Activated CD8-positive, alpha-beta T cell treated with anti-CD3 and anti-CD28 coated beads, Interleukin-2, amount 10 ng/mL, durations not matched to agents 7 days and 5 days (primary cell): ENCODE results near the gene FKBP5. TPM values are rescaled to one million over a fixed set of nuclear protein-coding genes. Genes with fewer than 3 reads are reported as not detected.

Source experiments
- ATAC-seq: fragments of 150-1000 bp; cut with Tn5 transposase; one replicate; pipeline ENCODE4 v1.10.0; 2021; ENCODE audit warnings: moderate library complexity
- CTCF ChIA-PET: fragments of 350-600 bp; sonication (Branson Sonifier 250); formaldehyde crosslinking; loops from one replicate; lab custom pipeline; 2021; ENCODE audit warnings: antibody characterized with exemption; lab: Charles Lee
- POLR2A ChIA-PET: fragments of 350-600 bp; sonication (Branson Sonifier 250); formaldehyde crosslinking; loops from one replicate; lab custom pipeline; 2021; ENCODE audit warnings: antibody characterized with exemption; lab: Charles Lee
- DNase-seq: peaks from one replicate; pipeline ENCODE4 v3.0.0-alpha.2; 2020
- H3K27ac Mint-ChIP-seq: one replicate; pipeline ENCODE4 v1.8.0; 2021; ENCODE audit warnings: mild to moderate bottlenecking, mixed read lengths
- H3K27me3 Mint-ChIP-seq: one replicate; pipeline ENCODE4 v1.8.0; 2021; ENCODE audit warnings: low read depth, mixed read lengths
- H3K36me3 Mint-ChIP-seq: one replicate; pipeline ENCODE4 v1.8.0; 2021; ENCODE audit warnings: low read depth, mixed read lengths
- H3K4me1 Mint-ChIP-seq: one replicate; pipeline ENCODE4 v1.8.0; 2021; ENCODE audit warnings: low read depth, mixed read lengths
- H3K4me3 Mint-ChIP-seq: one replicate; pipeline ENCODE4 v1.8.0; 2021; ENCODE audit warnings: mild to moderate bottlenecking, mixed read lengths
- H3K9me3 Mint-ChIP-seq: one replicate; pipeline ENCODE4 v1.8.0; 2022; ENCODE audit warnings: mixed read lengths; ENCODE audit not compliant: insufficient read depth
- total RNA-seq, 2 experiments: library from RNA; stranded (reverse); gene quantifications; one replicate each; pipeline ENCODE4 v1.2.3, GENCODE V29; 2021

FKBP5 gene
- total RNA-seq, 2 experiments from 2014 or later: 78.7 to 79.5 TPM

DNA sequence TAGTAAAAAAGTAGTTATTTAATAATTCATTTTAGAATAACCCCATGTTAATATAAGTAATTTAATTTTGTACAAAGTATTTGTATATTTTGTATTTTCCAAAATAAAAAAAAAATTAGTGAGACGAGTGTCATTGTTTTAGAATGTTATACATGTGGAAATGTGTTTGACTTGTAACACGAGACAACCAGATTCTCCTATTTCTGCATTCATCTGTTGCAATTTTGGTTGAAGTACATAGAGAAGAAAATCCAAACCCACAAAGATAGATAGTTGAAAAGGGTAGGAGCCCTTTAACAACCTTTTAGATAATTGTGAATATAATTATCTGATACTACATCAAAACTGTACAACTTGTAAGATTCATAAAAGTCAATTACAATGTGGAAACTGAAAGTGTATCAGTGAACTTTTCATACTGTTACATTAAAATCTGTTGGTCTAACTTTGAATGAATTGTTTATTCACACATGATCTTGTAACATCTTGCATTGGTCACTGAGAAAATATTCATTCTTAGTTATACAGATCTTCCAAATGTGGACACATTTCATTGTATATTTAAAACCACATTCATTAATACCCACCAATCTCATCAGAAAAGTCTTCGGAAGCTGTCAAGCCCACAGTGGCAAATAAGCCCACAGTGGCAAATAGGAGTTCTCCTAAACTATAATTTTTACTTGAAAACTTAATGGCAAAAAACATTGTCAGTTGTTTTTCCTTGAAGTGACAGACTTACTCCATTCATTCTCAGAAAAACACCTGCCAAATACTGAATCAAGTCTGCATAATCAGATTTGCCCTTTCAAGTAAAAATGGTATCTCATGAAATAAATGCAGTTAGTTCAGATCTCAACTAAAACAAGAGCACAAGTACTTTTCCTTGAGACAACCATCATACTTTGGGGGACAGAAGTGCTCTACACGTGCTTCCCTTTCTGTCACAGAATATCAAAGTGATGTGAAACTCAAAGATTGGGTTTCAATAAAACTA, 52.8 kb downstream of the FKBP5 start:
- DNase-seq (no peak), ATAC-seq (no peak)
- no peaks in the 10 kb centered on the region for H3K27me3 Mint-ChIP-seq
- POLR2A ChIA-PET: no interaction called here
- CTCF ChIA-PET: interaction anchor here (1.8 to 2.8 kb wide), 4 partner anchors 10 to 101 kb away, joined by 6 to 14 read pairs (median 8); partner anchors contain the start of gene ARMC12
- peaks cover 40% of the 10 kb centered on the region for H3K4me1 Mint-ChIP-seq
- peak overlapping the region; percentile 12 for H3K27ac Mint-ChIP-seq
- no peak overlapping the region for H3K4me3 Mint-ChIP-seq
- H3K36me3 Mint-ChIP-seq: peaks cover 46% of the 10 kb centered on the region
- H3K9me3 Mint-ChIP-seq: no peaks in the 10 kb centered on the region

DNA sequence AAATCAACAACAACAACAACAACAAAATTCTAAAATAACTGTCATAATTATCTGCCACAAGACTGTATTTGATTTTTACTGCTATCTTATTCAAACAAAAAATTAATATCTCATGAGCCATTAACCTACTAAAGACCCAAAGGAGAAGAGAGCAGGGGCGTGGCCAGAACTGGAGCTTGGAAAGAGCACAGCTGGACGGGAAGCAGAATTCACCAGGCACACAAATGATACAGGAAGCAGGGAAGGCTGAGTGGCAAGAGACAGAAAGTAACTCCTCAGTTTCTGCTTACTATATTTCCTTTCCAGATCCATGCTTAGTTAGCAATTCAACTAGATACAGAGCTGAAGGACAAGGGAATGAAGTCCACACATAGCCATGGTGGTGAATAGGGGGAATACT, 54.4 kb downstream of the FKBP5 start:
- ATAC-seq (no peak), DNase-seq (no peak)
- H3K4me1 Mint-ChIP-seq: peaks cover 35% of the 10 kb centered on the region
- H3K36me3 Mint-ChIP-seq: peaks cover 46% of the 10 kb centered on the region
- H3K9me3 Mint-ChIP-seq: no peaks in the 10 kb centered on the region
- ChIA-PET CTCF (interaction anchor here (1.8 to 2.1 kb wide), 2 partner anchors 102 to 103 kb away, joined by 5 to 6 read pairs; no protein-coding TSS in a partner anchor), POLR2A (no interaction called here)
- no peaks in the 10 kb centered on the region for H3K27me3 Mint-ChIP-seq
- no peak overlapping the region for H3K4me3 Mint-ChIP-seq
- peak overlapping the region; percentile 28 for H3K27ac Mint-ChIP-seq

DNA sequence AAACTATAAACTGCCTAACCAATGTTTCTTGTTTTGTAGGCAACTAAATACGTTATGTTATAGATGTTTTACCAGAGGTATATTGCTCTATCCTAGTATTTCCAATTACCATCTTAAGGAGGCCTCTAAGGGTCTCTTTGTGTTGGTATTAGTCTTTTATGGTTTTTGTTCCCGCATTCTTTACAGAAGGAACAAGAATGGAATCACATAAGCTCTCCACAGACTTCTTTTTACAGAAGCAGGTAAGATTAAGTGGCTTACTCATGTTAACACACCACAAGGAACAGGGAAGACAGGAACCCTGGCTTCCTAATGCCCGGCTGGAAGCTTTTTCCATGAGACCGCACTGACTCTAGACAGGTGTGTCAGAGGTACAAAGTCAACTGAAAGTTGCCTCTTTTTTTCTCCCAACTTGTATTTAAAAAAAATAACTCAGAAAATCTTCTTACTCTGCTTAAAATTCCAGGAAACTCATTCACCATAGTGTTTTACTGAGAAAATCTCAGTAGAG, 55.1 kb downstream of the FKBP5 start:
- no peak overlapping the region for H3K4me3 Mint-ChIP-seq

DNA sequence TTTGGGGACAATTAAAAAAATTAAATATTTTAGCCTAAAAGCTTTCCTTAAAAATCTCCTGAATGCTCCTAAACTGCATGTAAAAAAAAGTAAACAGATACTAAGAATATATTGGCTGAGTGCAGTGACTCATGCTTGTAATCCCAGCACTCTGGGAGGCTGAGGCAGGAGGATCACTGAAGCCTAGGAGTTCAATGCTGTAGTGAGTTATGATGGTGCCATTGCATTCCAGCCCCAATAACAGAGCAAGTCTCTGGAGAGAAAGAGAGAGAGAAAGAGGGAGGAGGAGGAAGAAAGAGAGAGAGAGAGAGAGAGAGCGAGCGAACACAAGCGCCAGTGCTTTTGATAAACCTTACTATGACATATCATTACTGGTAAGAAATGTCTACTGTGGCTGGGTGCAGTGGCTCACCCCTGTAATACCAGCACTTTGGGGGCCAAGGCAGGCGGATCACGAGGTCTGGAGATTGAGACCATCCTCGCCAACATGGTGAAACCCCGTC, 58.8 kb downstream of the FKBP5 start:
- POLR2A ChIA-PET: no interaction called here
- Mint-ChIP-seq H3K4me3 (no peak overlapping the region), H3K27me3 (no peaks in the 10 kb centered on the region), H3K4me1 (peaks cover 13% of the 10 kb centered on the region), H3K27ac (no peak overlapping the region), H3K36me3 (peaks cover 39% of the 10 kb centered on the region), H3K9me3 (no peaks in the 10 kb centered on the region)
- CTCF ChIA-PET: interaction anchor here (0.7 to 2.1 kb wide), 3 partner anchors 33 to 107 kb away, joined by 3 to 4 read pairs (median 4); no protein-coding TSS in a partner anchor
- DNase-seq: no peak
- ATAC-seq: no peak

More for the DNA sequence above, 55.1 kb downstream of the FKBP5 start:
- ChIA-PET POLR2A (interaction anchor here (0.7 kb wide), 1 partner anchor 148 kb away, joined by 3 read pairs; no protein-coding TSS in a partner anchor), CTCF (interaction anchor here (1.8 to 2.1 kb wide), 2 partner anchors 103 to 104 kb away, joined by 5 to 6 read pairs; no protein-coding TSS in a partner anchor)
- ATAC-seq: no peak
- Mint-ChIP-seq H3K9me3 (no peaks in the 10 kb centered on the region), H3K36me3 (peaks cover 47% of the 10 kb centered on the region), H3K4me1 (peaks cover 32% of the 10 kb centered on the region), H3K27ac (no peak overlapping the region), H3K27me3 (no peaks in the 10 kb centered on the region)
- DNase-seq: no peak

DNA sequence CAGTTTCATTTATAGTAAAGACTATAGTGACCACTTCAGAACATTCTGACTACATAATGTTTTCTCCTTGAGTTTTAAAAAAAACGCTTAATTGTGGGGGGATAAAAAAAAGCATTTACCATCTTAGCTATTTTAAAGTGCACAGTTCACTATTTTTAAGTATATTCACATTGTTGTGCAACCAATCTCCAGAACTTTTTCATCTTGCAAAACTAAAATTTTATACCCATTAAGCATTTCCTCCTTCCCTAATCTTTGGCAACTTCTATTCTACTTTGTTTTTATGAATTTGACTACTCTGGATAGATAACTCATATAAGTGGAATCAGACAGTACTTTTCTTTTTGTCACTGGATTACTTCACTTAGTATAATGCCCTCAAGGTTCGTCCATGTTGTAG, 62.3 kb downstream of the FKBP5 start:
- Mint-ChIP-seq H3K27ac (no peak overlapping the region), H3K9me3 (no peaks in the 10 kb centered on the region), H3K4me1 (peaks cover 24% of the 10 kb centered on the region)

DNA sequence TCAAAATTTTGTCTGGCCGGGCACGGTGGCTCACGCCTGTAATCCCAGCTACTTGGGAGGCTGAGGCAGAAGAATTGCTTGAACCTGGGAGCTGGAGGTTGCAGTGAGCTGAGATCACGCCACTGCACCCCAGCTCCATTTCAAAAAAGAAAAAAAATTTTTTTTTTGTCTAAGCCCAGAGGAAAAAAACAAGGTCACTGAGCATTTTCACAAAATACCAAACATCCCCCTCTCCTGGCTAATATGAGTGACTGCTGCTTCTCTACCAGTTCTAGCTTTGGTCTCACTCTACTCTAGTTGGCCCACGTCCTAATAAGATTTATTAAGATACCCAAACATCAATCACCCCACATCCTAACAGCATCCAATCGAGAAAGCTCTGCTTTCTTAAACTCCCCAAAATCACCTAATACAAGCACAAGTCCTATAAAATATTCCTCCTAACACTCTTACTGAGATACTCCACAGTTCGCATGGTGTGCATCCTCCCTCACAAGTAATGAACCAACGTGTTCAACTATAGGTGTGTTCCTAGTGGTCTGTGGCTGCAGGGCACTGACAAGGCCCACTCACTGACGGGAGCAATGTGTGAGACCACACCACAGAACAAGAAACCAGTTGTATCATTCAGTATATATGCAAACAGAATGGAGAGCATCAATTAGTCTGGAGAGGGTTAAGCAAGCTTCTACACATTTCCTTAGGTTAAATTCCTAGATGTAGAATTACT, 64.2 kb downstream of the FKBP5 start:
- H3K27ac Mint-ChIP-seq: peak overlapping the region; percentile 73
- H3K27me3 Mint-ChIP-seq: no peaks in the 10 kb centered on the region
- ChIA-PET POLR2A (interaction anchor here (0.6 to 1.2 kb wide), 5 partner anchors 15 to 117 kb away, joined by 3 to 4 read pairs (median 3); no protein-coding TSS in a partner anchor), CTCF (interaction anchor here (0.7 to 10.2 kb wide), 33 partner anchors 8 to 681 kb away, joined by 3 to 98 read pairs (median 5); partner anchors contain the start of gene ARMC12)
- H3K36me3 Mint-ChIP-seq: peaks cover 30% of the 10 kb centered on the region
- H3K9me3 Mint-ChIP-seq: no peaks in the 10 kb centered on the region
- H3K4me1 Mint-ChIP-seq: peaks cover 22% of the 10 kb centered on the region
- no peak overlapping the region for H3K4me3 Mint-ChIP-seq
- no peak for DNase-seq
- ATAC-seq: peak; percentile 55

More for the DNA sequence above, 62.3 kb downstream of the FKBP5 start:
- no peak for DNase-seq
- CTCF ChIA-PET: interaction anchor here (1.0 to 10.2 kb wide), 5 partner anchors 16 to 109 kb away, joined by 3 to 98 read pairs (median 43); partner anchors contain the start of gene ARMC12
- POLR2A ChIA-PET: interaction anchor here (0.6 kb wide), 1 partner anchor 11 kb away, joined by 3 read pairs; no protein-coding TSS in a partner anchor
- Mint-ChIP-seq H3K4me3 (no peak overlapping the region), H3K27me3 (no peaks in the 10 kb centered on the region), H3K36me3 (peaks cover 36% of the 10 kb centered on the region)
- ATAC-seq: no peak

DNA sequence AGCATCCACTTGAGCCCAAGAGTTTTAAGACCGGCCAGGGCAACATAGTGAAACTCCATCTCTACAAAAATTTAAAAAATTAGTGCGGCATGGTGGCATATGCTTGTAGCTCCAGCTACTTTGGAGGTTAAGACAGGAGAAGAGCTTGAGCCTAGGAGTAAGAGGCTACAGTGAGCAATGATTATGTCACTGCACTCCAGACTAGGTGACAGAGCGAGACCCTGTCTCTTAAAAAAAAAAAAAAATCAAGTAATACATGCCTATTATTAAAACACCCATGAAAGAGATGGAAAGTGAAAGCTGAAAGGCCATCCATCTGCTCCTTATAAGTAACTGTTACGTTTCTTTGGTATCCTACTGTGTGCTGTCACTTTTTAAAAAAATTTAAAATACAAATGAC, 66.4 kb downstream of the FKBP5 start:
- Mint-ChIP-seq H3K36me3 (peaks cover 37% of the 10 kb centered on the region), H3K9me3 (no peaks in the 10 kb centered on the region), H3K27me3 (no peaks in the 10 kb centered on the region), H3K4me1 (peaks cover 22% of the 10 kb centered on the region), H3K27ac (no peak overlapping the region), H3K4me3 (no peak overlapping the region)
- DNase-seq (no peak), ATAC-seq (no peak)
- POLR2A ChIA-PET: interaction anchor here (0.9 to 1.5 kb wide), 2 partner anchors 11 to 19 kb away, joined by 3 read pairs; no protein-coding TSS in a partner anchor
- CTCF ChIA-PET: interaction anchor here (0.8 to 10.2 kb wide), 9 partner anchors 19 to 115 kb away, joined by 3 to 98 read pairs (median 4); no protein-coding TSS in a partner anchor

DNA sequence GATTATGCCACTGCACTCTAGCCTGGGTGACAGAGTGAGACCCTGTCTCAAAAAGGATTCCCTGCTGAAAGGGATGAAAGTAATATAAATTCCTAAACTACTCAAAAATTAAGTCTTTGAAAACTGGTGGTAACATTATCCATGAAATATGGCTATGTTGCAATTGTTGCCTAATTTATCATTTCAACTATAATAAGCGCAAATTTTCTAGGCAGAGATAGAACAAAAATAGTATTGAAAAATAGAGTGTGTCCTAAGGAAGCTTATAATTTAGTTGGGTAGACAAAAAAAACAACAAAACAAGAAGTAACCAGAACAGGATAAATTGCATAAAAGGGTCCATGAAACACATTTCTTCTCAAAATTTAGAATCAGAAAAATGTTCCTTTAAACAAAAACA, 68.0 kb downstream of the FKBP5 start:
- H3K9me3 Mint-ChIP-seq: no peaks in the 10 kb centered on the region
- no peak overlapping the region for H3K4me3 Mint-ChIP-seq
- DNase-seq: no peak
- H3K27me3 Mint-ChIP-seq: no peaks in the 10 kb centered on the region
- peaks cover 32% of the 10 kb centered on the region for H3K36me3 Mint-ChIP-seq
- ATAC-seq: no peak
- POLR2A ChIA-PET: no interaction called here
- no peak overlapping the region for H3K27ac Mint-ChIP-seq
- CTCF ChIA-PET: interaction anchor here (0.9 to 10.2 kb wide), 4 partner anchors 18 to 1094 kb away, joined by 3 to 98 read pairs (median 36); no protein-coding TSS in a partner anchor
- peaks cover 19% of the 10 kb centered on the region for H3K4me1 Mint-ChIP-seq

DNA sequence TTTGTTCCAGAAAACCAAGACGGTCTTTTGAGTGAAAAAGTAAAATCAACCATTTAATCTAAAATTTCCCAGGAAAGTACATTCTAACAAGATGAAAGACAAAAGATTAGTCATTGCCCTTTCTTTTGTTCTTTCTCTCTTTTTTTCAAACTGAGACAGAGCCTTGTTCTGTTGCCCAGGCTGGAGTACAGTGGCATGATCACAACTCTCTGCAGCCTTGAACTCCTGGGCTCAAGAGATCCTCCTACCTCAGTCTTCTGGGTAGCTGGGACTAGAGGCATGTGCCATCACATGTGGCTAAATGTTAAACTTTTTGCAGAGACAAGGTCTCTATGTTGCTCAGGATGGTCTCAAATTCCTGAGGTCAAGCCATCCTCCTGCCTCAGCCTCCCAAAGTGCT, 75.0 kb downstream of the FKBP5 start:
- POLR2A ChIA-PET: no interaction called here
- H3K36me3 Mint-ChIP-seq: peaks cover 71% of the 10 kb centered on the region
- H3K27me3 Mint-ChIP-seq: no peaks in the 10 kb centered on the region
- H3K27ac Mint-ChIP-seq: no peak overlapping the region
- ATAC-seq (no peak), DNase-seq (no peak)
- CTCF ChIA-PET: interaction anchor here (1.3 kb wide), 1 partner anchor 10 kb away, joined by 6 read pairs; no protein-coding TSS in a partner anchor
- H3K9me3 Mint-ChIP-seq: no peaks in the 10 kb centered on the region
- H3K4me1 Mint-ChIP-seq: peaks cover 26% of the 10 kb centered on the region
- no peak overlapping the region for H3K4me3 Mint-ChIP-seq

DNA sequence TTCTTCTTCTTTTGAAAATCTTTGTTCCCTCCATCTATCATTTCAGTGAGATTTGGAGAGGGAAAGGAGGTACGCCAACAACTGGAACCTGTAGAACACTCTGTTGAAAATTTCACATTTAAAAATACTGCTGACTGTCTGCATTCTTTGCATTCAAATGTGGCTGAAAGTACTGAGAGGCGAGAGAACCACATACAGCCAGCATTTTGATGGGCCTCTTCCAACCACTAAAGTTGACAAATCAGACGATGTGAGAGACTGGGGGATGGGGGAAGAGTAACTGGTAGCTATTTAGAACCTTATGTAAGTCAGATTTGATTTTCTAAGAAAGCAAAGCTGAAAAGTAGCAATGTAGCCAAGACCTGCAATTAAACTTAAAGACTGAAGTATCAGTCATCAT, 77.5 kb downstream of the FKBP5 start:
- peak; percentile 79 for ATAC-seq
- POLR2A ChIA-PET: interaction anchor here (1.1 to 1.8 kb wide), 2 partner anchors 9 to 11 kb away, joined by 3 to 4 read pairs; no protein-coding TSS in a partner anchor
- CTCF ChIA-PET: interaction anchor here (1.2 to 3.3 kb wide), 5 partner anchors 8 to 88 kb away, joined by 3 to 14 read pairs (median 6); no protein-coding TSS in a partner anchor

More for the DNA sequence above, 77.5 kb downstream of the FKBP5 start:
- Mint-ChIP-seq H3K4me1 (peaks cover 38% of the 10 kb centered on the region), H3K36me3 (peaks cover 74% of the 10 kb centered on the region), H3K4me3 (peak overlapping the region; percentile 42), H3K27me3 (no peaks in the 10 kb centered on the region), H3K9me3 (no peaks in the 10 kb centered on the region), H3K27ac (peak overlapping the region; percentile 76)
- DNase-seq: peak; percentile 44
